ENCODE data around the gene TBX1. TPM values are rescaled to one million over a fixed set of nuclear protein-coding genes. Genes with fewer than 3 reads are reported as not detected.

Gene TBX1
- total RNA-seq, 1 experiment from 2014 or later: not detected

GRCh38 chr22:19750507-19751490 is 9.8 kb upstream of the TBX1 start:
- DNase-seq: no peak
- Mint-ChIP-seq H3K9me3 (ENCODE audit: low read depth, unreplicated experiment) (no peaks in the 10 kb centered on the region), H3K27me3 (ENCODE audit: unreplicated experiment) (peaks cover 77% of the 10 kb centered on the region), H3K4me1 (ENCODE audit: low read depth, unreplicated experiment) (no peaks in the 10 kb centered on the region), H3K36me3 (ENCODE audit: insufficient read depth, unreplicated experiment) (no peaks in the 10 kb centered on the region), H3K27ac (ENCODE audit: unreplicated experiment) (no peak overlapping the region), H3K4me3 (ENCODE audit: low read depth, unreplicated experiment) (no peak overlapping the region)
- CTCF ChIA-PET: no interaction called here
- BruUV-seq (replicated peaks): no TSS peak
- TF ChIP-seq, protein P1, sequence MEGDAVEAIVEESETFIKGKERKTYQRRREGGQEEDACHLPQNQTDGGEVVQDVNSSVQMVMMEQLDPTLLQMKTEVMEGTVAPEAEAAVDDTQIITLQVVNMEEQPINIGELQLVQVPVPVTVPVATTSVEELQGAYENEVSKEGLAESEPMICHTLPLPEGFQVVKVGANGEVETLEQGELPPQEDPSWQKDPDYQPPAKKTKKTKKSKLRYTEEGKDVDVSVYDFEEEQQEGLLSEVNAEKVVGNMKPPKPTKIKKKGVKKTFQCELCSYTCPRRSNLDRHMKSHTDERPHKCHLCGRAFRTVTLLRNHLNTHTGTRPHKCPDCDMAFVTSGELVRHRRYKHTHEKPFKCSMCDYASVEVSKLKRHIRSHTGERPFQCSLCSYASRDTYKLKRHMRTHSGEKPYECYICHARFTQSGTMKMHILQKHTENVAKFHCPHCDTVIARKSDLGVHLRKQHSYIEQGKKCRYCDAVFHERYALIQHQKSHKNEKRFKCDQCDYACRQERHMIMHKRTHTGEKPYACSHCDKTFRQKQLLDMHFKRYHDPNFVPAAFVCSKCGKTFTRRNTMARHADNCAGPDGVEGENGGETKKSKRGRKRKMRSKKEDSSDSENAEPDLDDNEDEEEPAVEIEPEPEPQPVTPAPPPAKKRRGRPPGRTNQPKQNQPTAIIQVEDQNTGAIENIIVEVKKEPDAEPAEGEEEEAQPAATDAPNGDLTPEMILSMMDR (IDR thresholded peaks at IDR 0.05; ENCODE audit: unreplicated experiment): no peak
- intact Hi-C loops (cut with micrococcal nuclease; ENCODE audit: unreplicated experiment): no loop called here

- no peak for DNase-seq
- Mint-ChIP-seq H3K36me3 (ENCODE audit: insufficient read depth, unreplicated experiment) (no peaks in the 10 kb centered on the region), H3K4me3 (ENCODE audit: low read depth, unreplicated experiment) (no peak overlapping the region), H3K9me3 (ENCODE audit: low read depth, unreplicated experiment) (no peaks in the 10 kb centered on the region), H3K27me3 (ENCODE audit: unreplicated experiment) (peaks cover 86% of the 10 kb centered on the region), H3K27ac (ENCODE audit: unreplicated experiment) (no peak overlapping the region), H3K4me1 (ENCODE audit: low read depth, unreplicated experiment) (no peaks in the 10 kb centered on the region)
- TF ChIP-seq, protein P1 (IDR thresholded peaks at IDR 0.05; ENCODE audit: unreplicated experiment): no peak
- intact Hi-C loops (cut with micrococcal nuclease; ENCODE audit: unreplicated experiment): no loop called here
- no TSS peak for BruUV-seq (replicated peaks)
- CTCF ChIA-PET: interaction anchor here (0.6 kb wide), 1 partner anchor 1299 kb away, joined by 8 read pairs; no protein-coding TSS in a partner anchor
These were observed 8.9 kb upstream of the TBX1 start for GRCh38 chr22:19751497-19752245.

DNA sequence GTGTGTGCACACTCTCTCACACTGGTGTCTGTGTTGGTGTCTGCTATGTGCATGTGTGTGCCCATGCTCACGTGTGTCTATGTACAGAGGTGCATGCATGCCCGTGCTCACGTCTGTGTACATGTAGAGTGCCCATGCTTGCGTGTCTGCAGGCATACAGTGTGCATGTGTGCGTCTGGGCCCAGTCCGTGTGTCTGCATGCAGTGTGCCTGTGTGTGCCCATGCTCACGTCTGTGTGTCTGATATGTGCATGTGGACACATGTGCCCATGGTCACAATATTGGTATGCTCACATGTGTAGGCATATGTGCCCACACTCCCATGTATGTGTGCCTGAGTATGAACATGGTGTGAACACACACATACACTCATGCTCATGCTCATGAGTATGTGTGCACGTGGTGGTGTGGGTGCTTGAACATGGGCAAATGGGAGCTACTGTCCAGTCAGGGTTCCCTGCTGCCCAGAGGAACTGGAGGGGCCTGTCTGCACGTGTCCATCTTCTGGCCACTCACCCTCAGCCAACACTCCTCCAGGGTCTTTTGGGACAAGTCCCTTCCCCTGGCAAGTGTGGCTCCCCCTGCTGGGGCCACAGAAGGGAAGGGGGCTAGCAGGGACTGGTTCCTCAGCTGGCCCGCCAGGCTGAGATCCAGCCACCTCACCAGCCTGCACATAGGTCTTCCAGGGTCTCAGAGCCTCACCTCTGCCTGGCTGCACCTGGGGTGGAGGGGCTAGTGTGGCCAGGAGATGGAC is 7.3 kb upstream of the TBX1 start:
- Mint-ChIP-seq H3K4me1 (ENCODE audit: low read depth, unreplicated experiment) (no peaks in the 10 kb centered on the region), H3K27me3 (ENCODE audit: unreplicated experiment) (peaks cover 94% of the 10 kb centered on the region), H3K36me3 (ENCODE audit: insufficient read depth, unreplicated experiment) (no peaks in the 10 kb centered on the region), H3K9me3 (ENCODE audit: low read depth, unreplicated experiment) (no peaks in the 10 kb centered on the region), H3K4me3 (ENCODE audit: low read depth, unreplicated experiment) (no peak overlapping the region), H3K27ac (ENCODE audit: unreplicated experiment) (no peak overlapping the region)
- intact Hi-C loops (cut with micrococcal nuclease; ENCODE audit: unreplicated experiment): no loop called here
- no peak for DNase-seq
- TF ChIP-seq, protein P1 (IDR thresholded peaks at IDR 0.05; ENCODE audit: unreplicated experiment): no peak
- BruUV-seq (replicated peaks): no TSS peak
- CTCF ChIA-PET: interaction anchor here (0.6 kb wide), 1 partner anchor 170 kb away, joined by 4 read pairs; no protein-coding TSS in a partner anchor

Data from Calu3 (cell line).